ENCODE results near the gene PNLIP.

Gene PNLIP

GRCh38 chr10:116613471-116613870, 67.7 kb downstream of the PNLIP start:
- Histone ChIP-seq H3K9me3 (ENCODE audit: low read depth, low read length) (no peaks in the 10 kb centered on the region), H3K36me3 (ENCODE audit: insufficient read depth, low read length) (no peaks in the 10 kb centered on the region), H3K4me3 (no peak overlapping the region), H3K27ac (no peak overlapping the region), H3K9ac (ENCODE audit: insufficient read length) (no peak overlapping the region)
- no peak for DNase-seq (ENCODE audit: low read depth, low spot score)
- no peak for TF ChIP-seq FOXP2 (optimal IDR thresholded peaks at IDR 0.05; ENCODE audit: control extremely low read depth, extremely low read length, insufficient read depth)
- TF ChIP-seq POLR2AphosphoS5 (IDR thresholded peaks at IDR 0.05; ENCODE audit: borderline replicate concordance, low read depth, low read length): no peak
- TF ChIP-seq EZH2 (IDR thresholded peaks at IDR 0.05): no peak

GRCh38 chr10:116614796-116615195, 69.1 kb downstream of the PNLIP start:
- Histone ChIP-seq H3K9ac (ENCODE audit: insufficient read length) (no peak overlapping the region), H3K36me3 (ENCODE audit: insufficient read depth, low read length) (no peaks in the 10 kb centered on the region), H3K4me3 (no peak overlapping the region), H3K27ac (no peak overlapping the region), H3K9me3 (ENCODE audit: low read depth, low read length) (no peaks in the 10 kb centered on the region)
- DNase-seq (ENCODE audit: low read depth, low spot score): no peak
- TF ChIP-seq POLR2AphosphoS5 (IDR thresholded peaks at IDR 0.05; ENCODE audit: borderline replicate concordance, low read depth, low read length) (no peak), FOXP2 (optimal IDR thresholded peaks at IDR 0.05; ENCODE audit: control extremely low read depth, extremely low read length, insufficient read depth) (no peak), EZH2 (IDR thresholded peaks at IDR 0.05) (no peak)

GRCh38 chr10:116615199-116615776, 69.6 kb downstream of the PNLIP start:
- no peak overlapping the region for H3K4me3 ChIP-seq
- H3K27ac ChIP-seq: no peak overlapping the region
- no peak overlapping the region for H3K9ac ChIP-seq (ENCODE audit: insufficient read length)
- DNase-seq (ENCODE audit: low read depth, low spot score): no peak
- H3K9me3 ChIP-seq (ENCODE audit: low read depth, low read length): no peaks in the 10 kb centered on the region
- no peaks in the 10 kb centered on the region for H3K36me3 ChIP-seq (ENCODE audit: insufficient read depth, low read length)
- TF ChIP-seq POLR2AphosphoS5 (IDR thresholded peaks at IDR 0.05; ENCODE audit: borderline replicate concordance, low read depth, low read length) (no peak), FOXP2 (optimal IDR thresholded peaks at IDR 0.05; ENCODE audit: control extremely low read depth, extremely low read length, insufficient read depth) (no peak), EZH2 (IDR thresholded peaks at IDR 0.05) (no peak)

Measured in SK-N-MC (cell line).